Stimulated activated CD4-positive, alpha-beta T cell treated with anti-CD3 and anti-CD28 coated beads, Interleukin-2, amount 100 ng/mL, for 48 hours (primary cell): ENCODE measurements around the gene ASTN2.
A peak's percentile ranks its signal among the peaks of the same experiment; 100 is the strongest.
"Not testable (repeated sequence)": the region's sequence is repeated elsewhere in the genome, so short reads cannot be mapped to it uniquely, and the experiment has no call there.

Experiments used
- DNase-seq, 2 donors: peaks; one replicate each; pipeline ENCODE4 v3.0.0-alpha.2; 2020

The ASTN2 gene

DNA sequence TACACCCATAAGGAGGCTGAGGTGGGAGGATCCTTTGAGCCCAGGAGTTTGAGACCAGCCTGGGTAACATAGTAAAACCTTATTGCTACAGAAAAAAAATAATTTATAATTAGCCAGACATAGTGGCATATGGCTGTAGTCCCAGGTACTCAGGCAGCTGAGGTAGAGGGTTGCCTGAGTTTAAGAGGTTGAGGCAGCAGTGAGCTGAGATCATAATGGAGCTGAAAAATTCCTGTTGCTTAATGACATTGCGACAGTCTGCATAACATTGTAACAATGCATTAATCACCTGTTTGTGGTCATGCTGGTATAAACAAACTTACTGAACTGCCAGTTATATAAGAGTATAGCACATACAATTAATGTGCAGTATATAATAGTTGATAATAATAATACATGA lies 513.6 kb downstream of the ASTN2 start:
- no peak for DNase-seq

DNA sequence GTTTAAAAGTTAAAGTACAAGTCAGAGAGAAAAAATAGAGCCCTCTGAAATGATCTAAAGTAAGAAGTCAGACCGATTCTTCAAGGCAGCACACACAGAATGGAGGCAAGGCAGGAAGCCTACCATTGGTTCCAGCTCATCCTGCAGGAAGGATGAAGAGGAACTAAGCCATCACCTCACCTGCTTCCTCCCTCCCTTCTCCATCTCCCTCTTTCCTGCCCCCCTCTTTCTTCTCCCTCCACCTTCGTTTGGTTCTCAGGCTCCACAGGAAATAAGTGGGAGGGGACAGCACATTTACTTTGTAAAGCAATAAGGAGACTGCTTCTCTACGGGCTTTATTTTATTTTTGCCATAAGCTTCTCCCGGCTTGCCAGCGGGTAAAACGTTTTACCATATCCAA lies 514.3 kb downstream of the ASTN2 start:
- no peak for DNase-seq

DNA sequence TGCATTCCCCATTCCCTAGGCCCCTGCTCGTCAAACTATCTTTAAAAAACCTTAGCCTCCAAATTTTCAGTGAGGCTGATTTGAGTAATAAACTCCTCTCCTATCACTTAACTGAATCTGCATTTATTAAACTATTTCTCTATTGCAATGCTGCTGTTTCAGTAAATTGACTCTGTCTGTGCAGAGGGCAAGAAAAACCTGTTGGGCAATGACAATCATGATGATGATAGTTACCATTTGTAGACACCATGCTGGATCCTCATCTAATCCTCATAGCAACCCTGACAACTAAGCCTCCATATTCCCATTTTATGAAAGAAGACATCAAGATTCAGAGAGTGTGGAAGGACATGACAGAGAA lies 514.9 kb downstream of the ASTN2 start:
- no peak for DNase-seq

DNA sequence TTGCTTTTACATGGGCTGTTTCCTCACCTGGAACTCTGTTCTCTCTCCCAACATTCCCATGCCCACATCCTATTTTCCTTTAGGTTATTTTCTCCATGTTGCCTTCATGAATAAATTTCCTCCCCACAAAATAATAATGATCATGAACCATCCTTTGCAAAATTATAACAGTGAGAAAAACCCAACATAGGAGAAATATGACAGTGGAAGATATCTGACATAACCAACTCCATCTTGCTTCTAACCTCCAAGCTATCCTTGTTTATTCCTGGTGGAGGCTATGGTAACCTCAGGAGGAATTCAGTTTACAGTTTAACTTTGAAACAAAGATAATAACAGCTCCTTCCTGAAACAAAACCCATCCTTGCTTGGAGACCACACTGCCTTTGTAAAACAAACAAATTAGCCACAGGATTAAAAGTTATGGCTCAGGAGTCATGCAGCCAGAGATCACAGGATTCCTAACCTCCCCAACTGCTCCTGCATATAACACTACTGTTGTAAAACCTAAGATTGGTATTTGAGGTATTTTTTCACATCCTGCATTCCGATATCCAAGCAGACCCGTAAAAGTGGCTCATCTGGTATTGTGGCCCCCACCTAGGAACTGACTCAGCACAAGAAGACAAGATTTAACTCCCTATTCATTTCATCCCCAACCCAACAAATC lies 515.4 kb downstream of the ASTN2 start:
- no peak for DNase-seq

DNA sequence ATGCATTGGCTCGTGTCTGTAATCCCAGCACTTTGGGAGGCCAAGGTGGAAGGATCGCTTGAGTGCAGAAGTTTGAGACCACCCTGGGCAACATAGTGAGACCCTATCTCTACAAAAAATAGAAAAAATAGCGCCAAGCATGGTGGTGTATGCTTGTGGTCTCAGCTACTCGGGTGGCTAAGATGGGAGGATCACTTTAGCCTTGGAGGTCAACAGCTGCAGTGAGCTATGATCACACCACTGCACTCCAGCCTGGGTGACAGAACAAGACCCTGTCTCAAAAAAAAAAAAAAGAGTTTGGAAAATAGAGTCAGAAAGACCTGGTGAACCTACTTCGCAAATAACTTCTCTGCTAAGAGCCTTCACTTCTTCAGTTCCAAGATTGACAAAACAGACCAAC lies 516.7 kb downstream of the ASTN2 start:
- not testable (repeated sequence) for DNase-seq

DNA sequence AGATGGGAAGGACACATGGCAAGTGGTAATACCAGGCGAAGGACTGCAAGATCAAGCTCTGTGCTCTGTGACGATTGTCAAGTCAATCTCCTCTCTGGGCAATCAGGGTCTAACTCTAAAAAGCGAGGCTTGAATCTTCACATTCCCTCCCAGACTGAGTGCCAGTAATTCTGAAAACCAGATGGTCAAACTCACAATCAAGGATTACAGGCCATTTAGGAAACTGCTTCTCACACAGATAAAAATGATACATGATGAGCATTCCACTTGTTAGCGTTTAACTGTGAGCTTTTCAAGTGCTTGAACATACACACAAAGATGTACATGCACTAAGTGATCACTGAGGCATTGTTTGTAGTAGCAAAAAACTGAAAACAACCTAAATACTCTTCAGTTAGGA lies 517.7 kb downstream of the ASTN2 start:
- no peak for DNase-seq

DNA sequence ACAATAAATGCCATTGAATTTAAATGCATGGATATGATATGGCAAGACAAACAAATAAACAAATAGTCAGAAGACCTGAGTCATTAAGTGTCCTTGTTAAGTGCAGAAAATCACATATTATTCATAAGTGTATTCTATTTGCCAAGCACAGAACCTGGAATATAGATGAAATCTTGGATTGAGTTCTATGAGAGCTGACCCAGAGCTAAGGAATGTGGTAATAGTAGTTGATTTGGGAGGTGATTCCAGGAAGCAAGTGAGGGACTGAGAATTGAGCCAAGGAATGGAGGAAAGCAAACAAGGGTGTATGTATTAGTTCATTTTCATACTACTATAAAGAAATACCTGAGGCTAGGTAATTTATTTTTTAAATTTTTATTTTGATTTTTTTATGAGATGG lies 518.9 kb downstream of the ASTN2 start:
- DNase-seq, result no peak

DNA sequence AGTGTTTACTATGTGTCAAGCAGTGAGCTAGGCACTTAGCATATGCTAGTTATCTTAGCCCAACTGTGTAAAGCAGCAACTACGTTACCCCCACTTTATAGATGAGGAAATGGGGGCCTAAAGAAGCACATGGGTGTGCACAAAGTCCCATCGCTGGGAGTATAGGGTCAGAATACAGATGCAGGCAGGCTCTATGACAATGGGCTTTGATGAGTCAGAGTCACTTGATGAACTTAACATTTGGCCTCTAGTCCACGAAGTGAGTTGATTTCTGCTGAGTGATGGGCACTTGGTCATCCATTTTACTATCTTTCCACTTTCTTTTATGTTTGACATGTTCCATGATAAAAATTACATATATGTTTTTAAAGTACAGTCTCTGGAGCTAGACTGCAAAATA lies 523.4 kb downstream of the ASTN2 start:
- DNase-seq, result no peak

DNA sequence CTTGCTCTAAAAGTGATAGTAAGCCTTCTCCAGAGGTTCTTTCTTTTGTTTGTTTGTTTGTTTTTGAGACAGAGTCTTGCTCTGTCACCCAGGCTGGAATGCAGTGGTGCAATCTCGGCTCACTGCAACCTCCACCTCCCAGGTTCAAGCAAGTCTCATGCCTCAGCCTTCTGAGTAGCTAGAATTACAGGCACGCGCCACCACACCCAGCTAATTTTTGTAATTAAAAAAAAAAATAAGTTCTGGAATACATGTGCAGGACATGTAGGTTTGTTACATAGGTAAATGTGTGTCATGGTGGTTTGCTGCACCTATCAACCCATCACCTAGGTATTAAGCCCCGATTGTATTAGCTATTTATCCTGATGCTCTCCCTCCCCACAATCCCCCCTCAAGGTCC lies 526.4 kb downstream of the ASTN2 start:
- not testable (repeated sequence) for DNase-seq

DNA sequence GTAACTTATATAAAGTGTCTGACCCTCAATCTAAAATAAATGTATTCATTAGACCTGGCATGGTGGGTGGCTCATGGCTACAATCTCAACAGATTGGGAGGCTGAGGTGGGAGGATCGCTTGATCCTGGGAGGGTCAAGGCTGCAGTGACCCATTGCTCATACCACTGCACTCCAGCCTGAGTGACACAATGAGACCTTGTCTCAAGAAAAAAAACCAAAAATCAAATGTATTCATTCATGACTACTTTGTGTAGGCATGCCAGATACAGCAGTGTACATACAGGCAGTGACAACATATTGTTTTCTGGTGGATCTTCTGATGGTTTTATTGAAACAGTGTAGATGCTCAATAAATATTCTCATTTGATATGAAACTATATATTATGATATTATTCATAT lies 526.8 kb downstream of the ASTN2 start:
- DNase-seq, result no peak

DNA sequence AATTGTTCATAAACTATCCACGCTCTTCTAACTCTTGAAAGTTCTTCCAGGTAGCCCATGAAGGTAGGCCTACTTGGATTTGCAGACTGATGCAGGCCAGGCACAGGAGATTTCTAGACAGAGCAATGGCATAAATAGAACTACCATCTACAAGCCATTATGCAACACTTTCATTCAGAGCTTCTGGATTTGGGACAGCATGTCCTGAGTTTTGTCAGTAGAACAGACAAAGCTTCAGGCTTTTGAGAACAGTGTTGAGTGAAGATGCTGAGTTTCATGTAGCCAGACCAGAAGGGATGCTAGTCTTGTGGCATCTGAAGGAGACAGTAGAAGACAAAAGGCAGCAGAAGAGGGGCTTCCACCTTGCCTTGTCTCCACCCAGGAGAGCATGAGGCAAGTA lies 531.2 kb downstream of the ASTN2 start:
- DNase-seq, result no peak

DNA sequence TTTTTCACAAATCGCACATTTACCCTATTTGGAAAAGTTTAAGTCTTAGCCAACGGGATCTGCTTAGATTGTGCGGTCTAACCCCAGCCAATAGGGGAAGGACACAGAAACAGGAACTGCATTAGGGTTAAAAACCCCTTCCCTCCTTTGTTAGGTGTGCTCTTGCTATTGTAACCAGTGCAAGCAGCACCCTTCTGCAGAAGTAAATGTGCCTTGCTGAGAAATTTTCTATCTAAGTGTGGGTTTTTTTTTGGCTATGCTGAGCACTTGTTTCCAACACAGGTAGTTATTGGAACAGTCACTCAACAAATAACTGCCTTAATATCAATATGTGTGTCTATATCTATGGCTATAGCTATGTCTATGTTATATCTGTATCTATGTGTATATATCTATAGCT lies 537.8 kb downstream of the ASTN2 start:
- DNase-seq, result no peak

DNA sequence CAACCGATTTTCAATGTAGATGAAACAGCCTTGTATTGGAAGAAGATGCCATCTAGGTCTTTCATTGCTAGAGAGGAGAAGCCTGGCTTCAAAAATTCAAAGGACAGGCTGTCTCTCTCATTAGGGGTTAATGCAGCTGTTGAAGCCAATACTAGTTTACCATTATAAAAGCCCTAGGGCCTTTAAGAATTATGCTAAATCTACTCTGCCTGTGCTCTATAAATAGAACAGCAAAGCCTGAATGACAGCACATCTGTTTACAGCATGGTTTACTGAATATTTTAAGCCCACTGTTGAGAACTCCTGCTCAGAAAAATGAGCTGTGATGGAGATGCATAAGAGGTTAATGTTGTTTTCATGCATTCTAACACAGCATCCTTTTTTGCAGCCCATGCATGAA lies 539.3 kb downstream of the ASTN2 start:
- no peak for DNase-seq

DNA sequence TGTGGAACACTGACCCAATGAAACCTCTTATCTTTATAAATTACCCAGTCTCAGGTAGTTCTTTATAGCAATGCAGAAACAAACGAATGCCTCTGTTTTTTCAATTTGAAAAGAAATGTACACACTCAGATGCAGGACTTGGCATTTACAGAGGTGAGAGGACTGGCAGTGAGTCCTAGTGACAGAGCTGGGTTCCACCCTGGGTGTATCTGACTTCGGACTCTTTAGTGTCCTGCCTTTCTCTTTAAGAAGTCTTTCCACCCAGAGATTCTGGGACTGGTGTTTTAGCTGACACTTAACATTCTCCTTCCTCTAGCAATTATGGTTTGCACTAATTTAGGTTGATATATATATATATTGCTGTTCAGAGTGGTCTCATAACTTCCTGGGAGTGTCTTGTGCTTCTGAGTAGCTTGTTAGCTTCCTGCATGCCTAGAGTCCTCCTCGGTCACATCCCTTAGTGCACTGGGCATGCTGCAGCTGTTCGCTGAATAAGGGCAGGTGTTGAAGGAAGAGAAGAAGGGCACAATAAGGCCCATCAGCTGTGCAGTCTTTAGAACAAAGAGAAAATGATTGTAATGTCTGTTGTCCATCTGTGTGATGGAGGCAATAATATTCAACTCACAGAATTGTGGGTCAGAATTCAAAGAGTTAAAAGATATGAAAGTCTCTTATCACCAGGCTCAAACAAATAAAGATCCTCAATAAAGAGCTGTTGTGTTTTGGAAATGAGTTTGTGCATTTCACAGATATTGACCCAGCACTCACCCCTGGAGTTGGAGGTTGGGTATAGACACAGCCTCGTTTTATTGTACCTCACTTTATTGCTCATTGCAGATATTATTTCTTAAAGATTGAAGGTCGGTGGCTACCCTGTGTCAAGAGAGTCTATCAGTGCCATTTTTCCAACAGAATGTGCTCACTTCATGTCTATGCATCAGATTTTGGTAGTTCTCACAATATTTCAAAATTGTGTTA lies 540.6 kb downstream of the ASTN2 start:
- DNase-seq, result no peak

DNA sequence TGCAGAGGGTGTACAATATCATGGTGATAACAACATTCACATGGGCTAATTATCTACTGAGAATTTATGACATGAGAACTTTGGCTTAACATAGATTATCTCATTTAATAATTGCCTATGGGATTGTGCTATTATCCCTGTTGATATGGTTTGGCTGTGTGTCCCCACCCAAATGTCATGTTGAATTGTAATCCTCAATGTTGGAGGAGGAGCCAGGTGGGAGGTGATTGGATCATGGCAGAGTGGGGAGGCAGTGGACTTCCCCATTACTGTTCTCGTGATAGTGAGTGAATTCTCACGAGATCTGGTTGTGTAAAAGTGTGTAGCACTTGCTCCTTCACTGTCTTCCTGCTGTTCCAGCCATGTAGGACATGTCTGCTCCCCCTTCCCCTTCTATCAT lies 541.4 kb downstream of the ASTN2 start:
- DNase-seq, result no peak

DNA sequence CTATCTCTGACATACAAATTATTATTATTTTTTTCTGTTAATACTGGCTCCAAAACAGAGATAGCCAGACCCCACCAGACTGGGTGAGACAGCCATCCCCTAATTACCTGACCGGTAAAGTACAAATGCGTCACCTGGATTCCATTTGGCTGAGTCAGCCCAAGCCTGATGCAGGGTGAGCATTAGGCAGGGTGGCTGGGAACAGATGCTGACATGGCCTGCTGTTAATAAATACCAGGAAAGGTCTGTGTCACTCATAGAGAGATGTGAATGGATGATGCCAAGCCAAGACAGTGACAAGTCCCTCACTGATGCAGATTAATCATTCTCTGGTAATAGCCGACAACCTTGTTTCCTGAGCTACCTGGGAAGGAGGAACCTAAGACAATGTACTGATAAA lies 544.3 kb downstream of the ASTN2 start:
- DNase-seq, result no peak

DNA sequence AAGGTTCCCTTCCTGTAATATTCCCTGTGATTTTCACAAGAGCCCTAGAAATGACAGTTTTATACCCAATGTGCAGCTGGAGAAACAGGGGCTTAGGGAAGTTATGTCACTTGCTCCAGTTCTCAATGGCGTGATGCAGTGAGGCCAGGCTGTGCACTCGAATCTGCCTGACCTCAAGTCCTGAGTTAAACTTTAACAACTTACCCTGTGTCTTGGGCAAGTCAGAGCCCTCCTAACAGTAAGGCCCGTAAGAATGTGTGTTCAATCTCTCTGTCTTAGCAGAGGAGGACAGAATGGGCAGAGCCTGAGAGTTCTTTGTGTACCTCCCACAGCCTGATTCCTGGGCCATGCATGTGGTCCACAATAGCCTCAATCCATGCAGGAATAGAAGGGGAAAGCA lies 546.7 kb downstream of the ASTN2 start:
- no peak for DNase-seq

DNA sequence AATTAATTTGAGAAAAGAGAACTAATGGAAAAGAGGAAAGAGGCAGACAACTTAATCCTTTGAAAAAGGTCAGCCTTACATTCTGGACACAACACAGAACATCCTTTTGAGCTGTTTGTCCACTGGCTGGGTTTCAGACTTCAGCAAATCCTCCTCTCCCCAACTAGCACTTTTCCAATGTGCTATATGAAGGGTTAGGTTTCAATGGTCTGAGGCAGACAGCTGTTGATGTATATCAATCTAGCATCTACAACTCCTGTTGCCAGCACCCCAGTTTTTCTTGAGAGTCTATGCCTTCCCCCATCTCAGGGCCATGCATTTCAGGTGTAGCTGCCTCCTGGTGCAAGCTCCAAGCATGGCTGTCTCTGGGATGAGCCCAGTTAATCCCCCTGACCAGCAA lies 553.5 kb downstream of the ASTN2 start:
- DNase-seq, result no peak

DNA sequence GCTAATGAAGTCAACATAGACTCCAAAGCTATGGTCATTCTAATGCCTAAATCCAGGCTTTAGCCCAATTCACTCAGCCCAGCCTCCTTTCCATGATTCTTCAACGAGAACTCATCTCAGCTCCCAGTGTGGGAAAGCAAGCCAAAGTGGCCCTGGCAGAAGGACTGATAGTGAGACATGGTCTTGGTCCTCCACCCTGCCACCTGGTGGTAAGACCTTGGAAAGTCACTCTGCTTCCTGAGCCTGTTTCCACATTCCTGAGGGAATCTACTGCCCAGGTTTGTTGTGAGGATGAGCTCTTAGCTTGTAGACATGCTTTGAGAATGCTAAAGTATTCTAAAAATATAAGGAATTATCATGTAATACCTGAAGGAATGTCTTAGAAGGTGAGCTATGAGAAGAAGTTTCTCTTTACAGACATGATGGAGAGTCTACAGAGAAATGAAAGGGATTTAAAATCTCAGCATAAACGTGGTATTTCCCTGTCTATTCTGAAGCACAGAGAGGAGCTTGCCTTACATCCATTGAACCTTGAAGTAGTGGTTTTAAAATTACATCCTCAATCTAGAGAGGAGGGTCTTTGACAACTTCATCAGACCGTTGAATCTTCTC lies 554.2 kb downstream of the ASTN2 start:
- DNase-seq, result peak; percentile 6 to 9

DNA sequence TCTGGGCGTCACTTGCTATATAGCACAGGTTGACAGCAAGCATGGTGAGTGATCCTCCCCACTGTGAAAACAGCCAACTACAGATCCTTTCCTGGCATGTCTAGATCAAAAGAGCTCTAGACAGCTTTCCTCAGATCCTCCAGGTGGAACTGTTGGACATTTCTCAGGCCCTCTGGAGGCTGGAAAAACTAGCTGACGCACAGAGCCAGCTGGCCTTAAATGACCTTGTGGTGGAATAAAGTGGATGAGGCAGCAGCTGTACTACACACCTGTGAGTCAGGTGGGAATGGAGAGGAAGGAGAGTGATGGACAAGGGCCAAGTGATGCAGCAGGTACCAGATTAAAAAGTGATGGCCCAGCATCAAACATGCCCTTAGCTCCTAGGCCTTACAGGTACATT lies 555.1 kb downstream of the ASTN2 start:
- DNase-seq, result no peak

DNA sequence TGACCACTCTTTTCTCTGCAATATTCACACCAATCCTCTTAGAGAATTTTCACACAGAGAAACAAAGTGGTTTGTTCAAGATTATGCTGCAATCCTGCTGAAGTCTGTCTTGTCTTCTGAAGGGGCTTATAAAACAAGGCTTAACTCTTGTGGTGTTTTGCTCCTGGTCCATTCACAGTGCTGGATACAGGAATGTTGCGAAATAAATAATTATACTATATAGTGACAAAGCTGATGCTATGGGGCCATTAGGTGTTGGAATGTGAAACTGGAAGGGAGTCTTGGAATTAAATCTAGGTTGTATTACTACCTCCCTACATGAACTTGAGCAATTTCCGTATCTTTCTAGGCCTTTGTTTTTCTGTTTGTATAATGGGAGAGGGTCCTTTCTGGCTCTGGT lies 557.5 kb downstream of the ASTN2 start:
- DNase-seq, result no peak

DNA sequence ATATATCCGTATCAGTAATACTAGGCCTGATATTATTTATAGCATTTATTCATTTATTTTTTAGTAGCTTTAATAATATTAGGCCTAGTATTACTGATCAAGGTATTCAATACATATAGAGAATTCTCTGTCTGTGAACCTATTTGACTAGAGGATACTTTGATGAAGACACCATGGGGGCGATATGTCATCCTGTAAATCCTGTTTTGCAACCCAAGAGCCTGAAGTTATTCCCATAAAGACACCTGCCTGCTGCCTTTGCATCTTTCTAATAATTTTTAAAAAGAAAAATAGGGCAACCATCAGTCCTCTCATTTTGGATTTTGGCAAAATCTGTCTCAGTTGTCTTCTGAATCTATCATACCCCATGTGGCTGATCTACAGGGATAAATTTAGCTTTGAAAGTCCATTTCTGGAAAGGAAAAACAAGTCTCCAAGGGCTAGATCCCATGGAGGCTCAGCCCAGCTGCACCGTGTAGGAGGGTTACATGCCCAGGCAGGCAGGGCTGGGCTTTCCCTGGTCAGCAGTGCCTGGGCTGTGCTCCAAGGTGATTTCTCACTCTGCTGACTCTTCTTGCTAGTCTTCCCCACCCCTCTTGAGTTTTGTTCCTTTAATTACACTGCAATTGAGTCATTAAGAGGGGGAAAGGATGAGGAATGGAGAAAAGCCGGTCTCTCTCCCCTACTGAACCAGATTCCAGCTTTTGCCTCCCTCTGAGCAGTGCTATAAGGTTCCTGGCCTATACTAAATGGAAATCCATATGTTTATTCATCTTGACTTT lies 558.8 kb downstream of the ASTN2 start:
- no peak for DNase-seq

DNA sequence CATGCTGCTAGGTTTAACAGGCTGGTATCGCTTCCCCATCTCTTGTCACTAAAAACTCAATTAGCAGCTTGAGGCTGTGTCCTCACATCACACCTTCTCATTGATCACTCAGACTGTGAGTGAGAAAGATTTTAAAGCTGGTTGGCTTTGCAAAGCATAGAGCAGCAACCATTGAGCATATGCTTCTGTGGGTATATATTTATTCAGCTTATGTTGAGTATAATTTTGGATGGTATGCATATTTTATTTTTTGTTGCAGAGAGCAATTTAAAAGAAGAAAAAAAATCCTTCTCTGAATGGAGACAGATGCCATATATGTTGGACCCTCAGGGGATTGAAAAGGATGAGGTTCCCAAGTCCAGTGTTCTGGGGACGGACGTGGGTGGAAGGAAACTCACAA lies 565.1 kb downstream of the ASTN2 start:
- DNase-seq, result no peak
